Brain microvascular endothelial cell (primary cell): ENCODE measurements around the gene KIRREL3.

Experiments used
- DNase-seq: peaks from one replicate; pipeline ENCODE4 v3.0.0-alpha.2; 2020
- H3K27ac ChIP-seq: fragments of 250-450 bp; sonication (Bioruptor Pico); 2 replicates; pipeline ENCODE4 v1.5.1; 2020; ENCODE audit warnings: mild to moderate bottlenecking, moderate library complexity
- H3K27me3 ChIP-seq: fragments of 250-450 bp; sonication (Bioruptor Pico); replicated peaks from 2 replicates; pipeline ENCODE4 v1.5.1; 2020; ENCODE audit warnings: mild to moderate bottlenecking
- H3K36me3 ChIP-seq: fragments of 250-450 bp; sonication (Bioruptor Pico); replicated peaks from 2 replicates; pipeline ENCODE4 v1.5.1; 2020; ENCODE audit warnings: mild to moderate bottlenecking
- H3K4me3 ChIP-seq: 2 replicates; pipeline ENCODE4 v1.5.1; 2011; ENCODE audit warnings: low read depth, mild to moderate bottlenecking, control low read depth, low read length, moderate library complexity
- CTCF ChIP-seq: IDR thresholded peaks from 2 replicates; pipeline ENCODE4 v1.5.1; 2011; ENCODE audit warnings: low read depth, mild to moderate bottlenecking, moderate library complexity, low read length, control low read depth, inconsistent platforms; ENCODE audit errors: missing control alignments
- in situ Hi-C: cut with HindIII; loops from 2 replicates; pipeline ENCODE4 v1.10.0; 2017; ENCODE audit warnings: low sequenced_read_pairs, low pct_ligation_motif_present

The KIRREL3 gene

GRCh38 chr11:126819194-126819593 is 181.4 kb downstream of the KIRREL3 start:
- in situ Hi-C loops: no loop called here
- no peak overlapping the region for H3K27ac ChIP-seq
- no peaks in the 10 kb centered on the region for H3K27me3 ChIP-seq

GRCh38 chr11:126817523-126818450 is 182.8 kb downstream of the KIRREL3 start:
- DNase-seq: no peak
- H3K4me3 ChIP-seq: no peak overlapping the region
- H3K36me3 ChIP-seq: no peaks in the 10 kb centered on the region
- in situ Hi-C loops: no loop called here
- H3K27ac ChIP-seq: no peak overlapping the region
- no peak for TF ChIP-seq CTCF
- H3K27me3 ChIP-seq: no peaks in the 10 kb centered on the region

More at GRCh38 chr11:126819194-126819593, 181.4 kb downstream of the KIRREL3 start:
- TF ChIP-seq CTCF: no peak
- H3K4me3 ChIP-seq: no peak overlapping the region
- no peaks in the 10 kb centered on the region for H3K36me3 ChIP-seq
- no peak for DNase-seq

GRCh38 chr11:126817096-126817495 is 183.5 kb downstream of the KIRREL3 start:
- TF ChIP-seq CTCF: no peak
- Histone ChIP-seq H3K4me3 (no peak overlapping the region), H3K27me3 (no peaks in the 10 kb centered on the region), H3K27ac (no peak overlapping the region), H3K36me3 (no peaks in the 10 kb centered on the region)
- in situ Hi-C loops: no loop called here
- no peak for DNase-seq

GRCh38 chr11:126816645-126817044 is 183.9 kb downstream of the KIRREL3 start:
- H3K36me3 ChIP-seq: no peaks in the 10 kb centered on the region
- no peak for DNase-seq
- in situ Hi-C loops: no loop called here
- no peak for TF ChIP-seq CTCF
- no peaks in the 10 kb centered on the region for H3K27me3 ChIP-seq
- H3K4me3 ChIP-seq: no peak overlapping the region
- no peak overlapping the region for H3K27ac ChIP-seq

GRCh38 chr11:126815111-126815510 is 185.5 kb downstream of the KIRREL3 start:
- no peaks in the 10 kb centered on the region for H3K27me3 ChIP-seq
- H3K4me3 ChIP-seq: no peak overlapping the region
- no peaks in the 10 kb centered on the region for H3K36me3 ChIP-seq
- no peak for DNase-seq
- H3K27ac ChIP-seq: no peak overlapping the region
- TF ChIP-seq CTCF: no peak
- in situ Hi-C loops: no loop called here
